Activated B cell treated with CpG ODN at 0.5 μM for 24 hours (primary cell): Measurements from ENCODE around the gene ZNF385C. TPM values are rescaled to one million over a fixed set of nuclear protein-coding genes. Genes with fewer than 3 reads are reported as not detected.

Experiments used
- ATAC-seq: fragments of 200-7000 bp; cut with Tn5 transposase; one replicate; pipeline ENCODE4 v1.10.0; 2021; ENCODE audit warnings: low read depth, mild to moderate bottlenecking, moderate library complexity
- CTCF ChIA-PET: fragments of 350-600 bp; sonication (Branson Sonifier 250); formaldehyde crosslinking; loops from one replicate; lab custom pipeline; 2021; ENCODE audit warnings: antibody characterized with exemption; lab: Charles Lee
- POLR2A ChIA-PET: fragments of 350-600 bp; sonication (Branson Sonifier 250); formaldehyde crosslinking; loops from one replicate; lab custom pipeline; 2021; ENCODE audit warnings: antibody characterized with exemption; lab: Charles Lee
- DNase-seq: peaks from one replicate; pipeline ENCODE4 v3.0.0; 2022
- H3K27ac Mint-ChIP-seq: one replicate; pipeline ENCODE4 v1.8.0; 2020; ENCODE audit warnings: mixed read lengths
- H3K27me3 Mint-ChIP-seq: one replicate; pipeline ENCODE4 v1.8.0; 2021; ENCODE audit warnings: mixed read lengths
- H3K36me3 Mint-ChIP-seq: one replicate; pipeline ENCODE4 v1.8.0; 2021; ENCODE audit warnings: low read depth, mixed read lengths
- H3K4me1 Mint-ChIP-seq: one replicate; pipeline ENCODE4 v1.8.0; 2021; ENCODE audit warnings: mixed read lengths
- H3K4me3 Mint-ChIP-seq: one replicate; pipeline ENCODE4 v1.8.0; 2020; ENCODE audit warnings: mild to moderate bottlenecking, mixed read lengths
- H3K9me3 Mint-ChIP-seq: one replicate; pipeline ENCODE4 v1.8.0; 2020; ENCODE audit warnings: mixed read lengths
- CTCF ChIP-seq: fragments of 200-600 bp; IDR thresholded peaks from one replicate; pipeline ENCODE4 v1.8.0; 2022; ENCODE audit warnings: antibody characterized with exemption, mild to moderate bottlenecking
- intact Hi-C: fragments of 100-400 bp; cut with micrococcal nuclease; formaldehyde crosslinking; loops from one replicate; pipeline ENCODE4 v1.15.1; 2024
- total RNA-seq: library from RNA; stranded (reverse); gene quantifications from 2 replicates; pipeline ENCODE4 v1.2.3, GENCODE V29; 2022

ZNF385C gene
- total RNA-seq, 1 donor from 2014 or later = 16.7 TPM

DNA sequence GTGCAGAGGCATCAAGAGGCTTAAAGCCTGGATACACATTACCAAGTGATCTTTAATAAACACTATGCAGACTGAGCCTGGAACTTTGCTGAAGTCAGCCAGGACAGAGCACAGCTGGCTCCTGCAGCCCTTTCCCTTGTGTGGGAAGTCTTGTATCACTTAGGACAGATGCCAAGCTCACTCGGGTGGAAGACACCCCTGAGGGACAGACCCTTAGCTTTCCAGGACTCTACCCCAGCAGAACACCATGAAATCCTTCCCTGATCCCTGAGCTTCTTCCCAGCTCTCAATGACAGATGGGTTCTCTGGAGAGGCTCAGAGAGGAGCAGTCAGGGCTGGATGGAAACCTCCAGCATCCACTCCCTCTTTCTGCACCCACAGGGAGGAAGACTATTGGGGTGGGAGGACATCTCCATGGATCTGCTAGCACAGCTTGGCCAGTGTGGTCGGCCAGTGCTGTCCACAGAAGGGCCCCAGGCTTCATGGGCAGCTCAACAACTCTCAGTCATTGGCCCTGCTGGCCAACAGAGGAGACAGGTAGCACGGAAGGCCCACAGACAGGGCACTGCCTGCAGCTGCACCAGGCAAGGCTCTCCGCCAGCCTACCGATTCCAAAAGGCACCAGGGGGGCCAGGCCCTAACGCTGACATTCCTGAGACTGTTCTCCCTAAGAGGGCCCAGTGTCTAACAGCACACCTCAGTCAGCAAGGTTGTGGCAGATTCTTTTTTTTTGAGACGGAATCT lies 40.6 kb upstream of the ZNF385C start:
- ChIA-PET CTCF (no interaction called here), POLR2A (interaction anchor here (0.9 kb wide), 1 partner anchor 9 kb away, joined by 4 read pairs; no protein-coding TSS in a partner anchor)
- H3K36me3 Mint-ChIP-seq = peaks cover 52% of the 10 kb centered on the region
- intact Hi-C loops = no loop called here
- H3K4me1 Mint-ChIP-seq = peaks cover 61% of the 10 kb centered on the region
- no peak for ATAC-seq
- no peak for DNase-seq
- no peak overlapping the region for H3K27ac Mint-ChIP-seq
- H3K4me3 Mint-ChIP-seq = no peak overlapping the region
- no peaks in the 10 kb centered on the region for H3K27me3 Mint-ChIP-seq
- no peak for TF ChIP-seq CTCF
- H3K9me3 Mint-ChIP-seq = no peaks in the 10 kb centered on the region

GRCh38 chr17:42136654-42137051 lies 38.4 kb upstream of the ZNF385C start:
- ChIA-PET CTCF (interaction anchor here (0.6 to 1.0 kb wide), 2 partner anchors 15 to 44 kb away, joined by 4 read pairs; no protein-coding TSS in a partner anchor), POLR2A (interaction anchor here (2.0 kb wide), 1 partner anchor 170 kb away, joined by 6 read pairs; the partner anchor contains the start of gene CNP)
- no peak for TF ChIP-seq CTCF
- Mint-ChIP-seq H3K36me3 (peaks cover 38% of the 10 kb centered on the region), H3K27ac (peak overlapping the region; percentile 35), H3K4me1 (peaks cover 71% of the 10 kb centered on the region), H3K9me3 (no peaks in the 10 kb centered on the region), H3K4me3 (no peak overlapping the region), H3K27me3 (no peaks in the 10 kb centered on the region)
- ATAC-seq (no peak), DNase-seq (no peak)
- intact Hi-C loops = no loop called here

DNA sequence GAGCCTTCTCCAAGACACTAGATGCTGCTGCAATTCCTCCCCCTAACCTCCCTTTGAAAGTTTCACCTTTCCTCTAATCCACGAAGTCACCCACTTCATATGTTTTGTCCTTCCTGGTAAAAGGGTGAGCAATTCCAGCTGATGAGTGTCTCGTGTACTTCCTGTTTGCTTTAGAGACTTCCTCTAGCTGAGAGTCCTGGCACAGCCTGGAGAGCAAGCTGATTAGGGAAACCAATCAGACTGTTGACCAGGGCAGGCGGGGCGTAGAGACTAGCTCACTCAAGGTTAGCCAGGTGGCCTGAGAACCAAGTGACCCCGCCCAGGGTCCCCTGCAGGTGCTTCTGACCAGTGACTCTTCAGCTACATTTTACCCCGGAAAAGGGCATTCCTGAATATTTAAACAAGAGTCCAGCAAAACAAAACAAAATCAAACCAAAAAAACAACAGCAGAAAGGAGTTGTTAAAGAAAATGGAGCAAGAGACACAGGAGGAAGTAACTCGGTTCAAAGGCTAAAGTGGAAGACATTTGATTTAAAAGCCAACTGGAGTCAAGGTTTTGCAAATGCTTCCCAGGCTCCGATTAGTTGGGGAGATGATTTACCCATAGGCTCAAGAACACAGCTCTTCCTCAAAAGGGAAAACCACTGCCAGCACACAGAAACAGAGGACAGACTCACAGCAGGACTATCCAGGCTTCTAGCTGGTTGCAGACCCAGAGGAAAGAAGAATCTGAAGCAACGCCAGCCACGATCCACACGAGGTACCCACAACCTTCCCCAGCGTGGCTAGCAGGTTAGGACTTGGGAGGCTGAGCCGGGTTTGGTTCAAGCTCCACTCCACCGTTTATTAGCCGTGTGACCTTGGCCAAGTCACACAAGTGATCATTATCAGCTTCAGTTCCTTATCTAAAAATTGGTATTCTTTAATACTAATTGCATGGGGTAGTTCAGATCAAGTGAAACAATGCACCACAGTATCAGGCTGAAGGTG lies 37.7 kb upstream of the ZNF385C start:
- H3K9me3 Mint-ChIP-seq = no peaks in the 10 kb centered on the region
- no peaks in the 10 kb centered on the region for H3K27me3 Mint-ChIP-seq
- POLR2A ChIA-PET = interaction anchor here (0.5 to 2.0 kb wide), 4 partner anchors 14 to 177 kb away, joined by 3 to 6 read pairs (median 3); partner anchors contain the start of gene CNP
- CTCF ChIA-PET = interaction anchor here (1.0 to 1.1 kb wide), 2 partner anchors 44 to 46 kb away, joined by 3 to 4 read pairs; no protein-coding TSS in a partner anchor
- intact Hi-C loops = no loop called here
- ATAC-seq (no peak), DNase-seq (no peak)
- no peak overlapping the region for H3K4me3 Mint-ChIP-seq
- H3K27ac Mint-ChIP-seq = peak overlapping the region; percentile 79
- peaks cover 36% of the 10 kb centered on the region for H3K36me3 Mint-ChIP-seq
- H3K4me1 Mint-ChIP-seq = peaks cover 71% of the 10 kb centered on the region
- no peak for TF ChIP-seq CTCF

DNA sequence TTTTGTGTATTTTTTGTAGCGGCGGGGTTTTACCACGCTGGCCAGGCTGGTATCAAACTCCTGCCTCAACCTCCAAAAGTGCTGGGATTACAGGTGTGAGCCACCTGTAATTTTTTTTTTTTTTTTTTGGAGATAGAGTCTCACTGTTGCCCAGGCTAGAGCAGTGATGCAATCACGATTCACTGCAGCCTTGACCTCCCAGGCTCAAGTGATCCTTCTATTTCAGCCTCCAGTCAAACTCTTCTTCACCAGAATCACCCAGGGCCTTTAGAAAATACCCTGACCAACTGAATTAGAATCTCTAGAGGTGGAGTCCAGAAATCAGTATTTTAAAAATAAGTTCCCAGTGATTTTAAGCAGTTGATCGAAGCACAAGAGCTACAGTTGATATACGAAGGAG lies 36.9 kb upstream of the ZNF385C start:
- no peaks in the 10 kb centered on the region for H3K27me3 Mint-ChIP-seq
- ChIA-PET CTCF (interaction anchor here (1.1 kb wide), 1 partner anchor 46 kb away, joined by 3 read pairs; no protein-coding TSS in a partner anchor), POLR2A (interaction anchor here (0.5 kb wide), 1 partner anchor 178 kb away, joined by 3 read pairs; no protein-coding TSS in a partner anchor)
- H3K9me3 Mint-ChIP-seq = no peaks in the 10 kb centered on the region
- peaks cover 40% of the 10 kb centered on the region for H3K36me3 Mint-ChIP-seq
- H3K4me3 Mint-ChIP-seq = no peak overlapping the region
- ATAC-seq = no peak
- H3K27ac Mint-ChIP-seq = no peak overlapping the region
- no peak for TF ChIP-seq CTCF
- H3K4me1 Mint-ChIP-seq = peaks cover 74% of the 10 kb centered on the region
- no peak for DNase-seq
- intact Hi-C loops = no loop called here
